HFF-Myc (cell line): Measurements from ENCODE around the gene TENT4B.
A peak's percentile ranks its signal among the peaks of the same experiment; 100 is the strongest.

ENCODE experiments used
- DNase-seq: peaks from one replicate; pipeline ENCODE4 v3.0.0-alpha.2; 2011; ENCODE audit warnings: low read depth; ENCODE audit errors: extremely low read depth
- H3K4me3 ChIP-seq: replicated peaks from 2 replicates; pipeline ENCODE4 v1.5.1; 2011; ENCODE audit warnings: low read depth, mild to moderate bottlenecking, control low read depth, low read length
- CTCF ChIP-seq: IDR thresholded peaks from 2 replicates; pipeline ENCODE4 v1.5.1; 2012; ENCODE audit warnings: mild to moderate bottlenecking, low read depth, low read length, control low read depth; ENCODE audit errors: missing control alignments

The TENT4B gene

GRCh38 chr16:50139580-50139979, 13.5 kb upstream of the TENT4B start:
- DNase-seq, result no peak
- TF ChIP-seq CTCF, result no peak
- no peak overlapping the region for H3K4me3 ChIP-seq

- no peak for DNase-seq
- H3K4me3 ChIP-seq, result no peak overlapping the region
- no peak for TF ChIP-seq CTCF
Measured at GRCh38 chr16:50144211-50144610, 8.9 kb upstream of the TENT4B start.

GRCh38 chr16:50146479-50147435, 6.3 kb upstream of the TENT4B start:
- DNase-seq, result no peak
- no peak overlapping the region for H3K4me3 ChIP-seq
- TF ChIP-seq CTCF, result no peak

GRCh38 chr16:50151322-50151721, 1.8 kb upstream of the TENT4B start:
- TF ChIP-seq CTCF, result no peak
- DNase-seq, result no peak
- no peak overlapping the region for H3K4me3 ChIP-seq

- peak overlapping the region; percentile 61; the same call in 1 of the 2 replicates for H3K4me3 ChIP-seq
- DNase-seq, result no peak
- TF ChIP-seq CTCF, result no peak
Measured at GRCh38 chr16:50151756-50152155, 1.4 kb upstream of the TENT4B start.

GRCh38 chr16:50152351-50152806, 727 bp upstream of the TENT4B start:
- no peak for DNase-seq
- peak overlapping the region; percentile 61 for H3K4me3 ChIP-seq
- TF ChIP-seq CTCF, result no peak
